DLD1 (cell line): ENCODE results near the gene RPLP2.

Experiments used
- in situ Hi-C: cut with HindIII; loops from 2 replicates; pipeline ENCODE4 v1.10.0; 2017; ENCODE audit warnings: low sequenced_read_pairs

Gene RPLP2

DNA sequence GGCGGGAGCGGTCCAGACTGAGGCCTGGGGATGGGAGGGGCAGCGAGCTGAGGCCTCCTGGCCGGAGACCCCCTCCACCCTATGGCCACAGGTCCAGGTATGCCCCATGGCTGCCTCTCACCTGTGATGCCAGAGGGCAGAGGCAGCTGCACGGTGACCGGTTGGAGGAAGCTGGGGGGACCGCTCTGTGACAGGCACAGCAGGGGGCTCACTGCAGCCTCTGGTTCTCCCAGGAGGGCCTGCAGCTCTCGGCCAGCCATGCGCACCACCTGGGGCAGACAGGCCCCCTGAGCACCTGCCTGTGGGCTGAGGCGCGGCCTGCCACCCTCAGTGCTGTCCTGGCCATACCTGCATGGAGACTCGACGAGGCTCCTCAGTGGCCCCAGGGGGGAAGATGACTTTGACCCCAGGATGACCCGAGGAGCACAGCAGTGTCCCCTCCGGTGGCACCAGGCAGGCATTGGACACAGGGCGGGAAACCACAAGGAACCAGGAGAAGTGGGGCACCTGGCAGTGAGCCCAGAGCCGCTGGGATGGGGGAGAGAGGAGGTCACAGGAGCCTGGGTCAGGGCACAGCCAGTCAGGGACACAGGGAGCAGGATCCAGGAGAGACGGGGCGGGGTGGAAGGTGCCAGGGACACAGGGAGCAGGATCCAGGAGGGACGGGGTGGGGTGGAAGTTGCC, 8.5 kb upstream of the RPLP2 start:
- in situ Hi-C loops, result no loop called here

- in situ Hi-C loops, result no loop called here
These were observed 7.6 kb upstream of the RPLP2 start for GRCh38 chr11:802018-802617.

DNA sequence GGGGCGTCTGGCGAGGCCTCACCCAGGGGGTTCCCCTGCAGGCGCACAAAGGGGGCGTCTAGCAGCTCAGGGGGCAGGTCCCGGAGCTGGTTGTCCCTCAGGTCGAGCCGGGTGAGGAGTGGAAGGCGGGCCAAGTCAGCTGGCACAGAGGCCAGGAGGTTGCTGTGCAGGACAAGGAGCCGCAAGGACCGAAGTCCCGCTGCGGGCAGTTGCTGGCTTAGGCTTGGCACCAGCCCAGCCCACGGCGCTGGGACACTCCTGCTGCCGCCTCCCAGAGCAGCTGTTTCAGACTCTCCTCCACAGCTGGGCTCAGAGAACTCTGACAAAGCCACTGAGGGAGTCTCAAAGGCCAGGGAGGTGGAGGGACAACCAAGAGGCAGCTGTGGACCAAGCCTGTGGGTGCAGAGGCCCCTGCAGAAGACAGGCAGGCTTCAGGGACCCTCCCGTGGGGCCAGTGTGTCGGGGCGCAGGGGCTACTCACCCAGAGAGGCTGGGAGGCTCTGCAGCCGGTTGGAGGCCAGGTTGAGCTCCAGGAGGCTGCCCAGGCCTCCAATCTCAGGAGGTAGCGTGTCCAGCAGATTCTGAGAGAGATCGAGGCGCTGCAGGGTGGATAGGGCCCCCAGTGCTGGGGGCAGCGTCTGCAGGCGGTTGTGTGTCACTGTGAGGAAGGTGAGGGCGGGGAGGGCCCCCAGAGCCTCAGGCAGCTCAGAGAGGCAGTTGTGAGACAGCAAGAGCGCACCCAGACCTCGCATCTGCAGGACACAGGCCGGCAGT, 6.9 kb upstream of the RPLP2 start:
- in situ Hi-C loops, result no loop called here

DNA sequence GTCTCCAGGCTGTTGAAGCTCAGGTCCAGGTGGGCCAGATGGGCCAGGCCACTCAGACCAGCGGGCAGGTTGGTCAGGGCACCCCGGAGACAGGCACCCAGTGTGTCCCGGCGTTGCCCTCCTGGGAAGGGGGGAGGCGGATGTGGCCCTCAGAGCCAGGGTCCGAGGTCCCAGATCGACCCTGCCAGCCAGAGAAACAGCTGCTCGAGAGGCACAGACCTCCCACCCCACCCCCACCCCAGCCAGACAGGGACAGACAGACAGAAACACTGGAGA, 6.4 kb upstream of the RPLP2 start:
- in situ Hi-C loops, result no loop called here

- in situ Hi-C loops, result no loop called here
These were observed 5.8 kb upstream of the RPLP2 start for GRCh38 chr11:803770-804598.

DNA sequence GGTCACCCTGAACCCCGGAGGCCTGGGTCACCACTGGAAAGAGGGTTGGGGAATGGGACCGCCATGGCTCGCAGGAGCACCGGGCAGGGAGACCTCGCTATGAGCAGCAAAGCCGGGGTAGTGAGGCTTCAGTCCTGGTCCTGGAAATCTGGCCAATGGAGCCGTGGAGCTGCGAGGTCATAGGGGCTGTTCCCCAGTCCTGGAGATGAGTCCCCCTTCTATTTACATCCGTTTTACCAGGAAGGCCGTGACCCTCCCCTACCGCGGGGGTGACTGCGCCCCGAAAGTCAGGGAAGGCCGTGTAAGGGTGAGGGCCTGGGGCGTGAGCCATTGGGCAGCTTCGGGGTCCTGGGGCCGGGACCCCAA, 5.2 kb upstream of the RPLP2 start:
- in situ Hi-C loops, result no loop called here

- in situ Hi-C loops, result no loop called here
These were observed 1.1 kb upstream of the RPLP2 start for GRCh38 chr11:808427-809286.

GRCh38 chr11:810040-810567, 337 bp downstream of the RPLP2 start:
- in situ Hi-C loops, result no loop called here

DNA sequence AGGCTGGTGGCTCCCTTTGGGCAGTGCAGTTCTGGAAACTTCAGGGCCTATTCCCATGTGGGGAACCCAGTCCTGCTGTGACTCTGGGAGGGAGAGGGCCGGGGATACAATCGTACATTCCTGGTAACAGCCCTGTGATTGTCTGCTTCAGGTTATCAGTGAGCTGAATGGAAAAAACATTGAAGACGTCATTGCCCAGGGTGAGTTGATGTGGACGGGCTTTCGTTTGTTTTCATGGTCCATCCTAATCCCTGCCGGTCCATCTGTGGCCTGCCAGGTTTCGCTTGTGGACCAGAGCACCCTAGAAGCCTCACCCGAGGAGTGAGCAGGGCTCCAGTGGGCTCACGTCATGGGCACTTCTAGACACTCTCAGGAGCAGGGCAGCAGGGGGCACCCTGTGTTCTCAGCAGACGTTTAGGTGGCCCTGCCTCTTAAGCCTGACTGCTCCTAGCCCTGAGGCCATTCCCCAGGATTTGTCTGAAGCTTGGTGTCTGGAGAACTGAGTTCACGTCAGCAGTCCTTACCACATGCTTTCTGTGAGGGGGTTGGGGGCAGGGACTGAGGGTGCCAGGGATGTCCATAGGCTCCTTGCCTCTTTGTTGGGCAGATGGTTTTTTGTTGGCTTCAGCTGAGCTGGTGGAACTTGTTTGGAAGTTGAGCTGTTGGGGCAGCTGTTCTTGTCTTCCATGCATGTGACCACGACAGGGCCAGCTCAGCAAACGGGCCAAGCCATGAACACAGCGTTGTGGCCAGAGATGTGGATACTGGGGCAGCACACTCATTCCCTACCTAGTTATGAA, 1.9 kb downstream of the RPLP2 start:
- in situ Hi-C loops, result no loop called here

DNA sequence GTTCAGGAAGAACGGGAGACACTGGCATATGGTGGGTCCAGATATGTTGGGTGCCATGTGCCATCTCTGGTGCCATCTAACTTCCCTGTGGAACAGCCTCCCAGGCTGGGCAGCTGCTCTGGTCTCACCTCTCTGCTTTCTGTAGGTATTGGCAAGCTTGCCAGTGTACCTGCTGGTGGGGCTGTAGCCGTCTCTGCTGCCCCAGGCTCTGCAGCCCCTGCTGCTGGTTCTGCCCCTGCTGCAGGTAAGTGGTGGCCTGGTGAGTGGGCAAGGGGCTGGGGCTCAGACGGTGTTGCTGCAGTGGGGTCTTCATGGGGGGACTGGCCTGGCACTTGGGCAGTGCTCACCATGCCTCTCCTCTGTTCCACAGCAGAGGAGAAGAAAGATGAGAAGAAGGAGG, 2.6 kb downstream of the RPLP2 start:
- in situ Hi-C loops, result no loop called here

- in situ Hi-C loops, result no loop called here
These were observed 3.3 kb downstream of the RPLP2 start for GRCh38 chr11:813072-813455.

GRCh38 chr11:813456-814096, 3.8 kb downstream of the RPLP2 start:
- in situ Hi-C loops, result no loop called here

GRCh38 chr11:815675-816432, 6.1 kb downstream of the RPLP2 start:
- in situ Hi-C loops, result no loop called here

DNA sequence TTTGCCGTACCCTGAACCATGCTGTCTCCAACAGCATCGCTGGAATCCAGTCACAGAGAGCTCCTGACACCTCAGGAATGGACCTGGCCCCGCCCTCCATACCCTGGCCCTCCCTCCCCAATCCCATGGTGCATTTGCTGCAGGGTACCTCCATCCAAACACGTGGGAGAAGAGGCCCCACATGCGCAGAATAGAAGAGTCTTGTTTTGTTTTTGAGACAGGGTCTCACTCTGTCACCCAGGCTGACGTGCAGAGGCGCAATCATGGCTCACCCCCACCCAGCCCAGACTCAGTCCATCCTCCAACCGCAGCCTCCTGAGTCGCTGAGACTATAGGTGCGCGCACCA, 6.6 kb downstream of the RPLP2 start:
- in situ Hi-C loops, result no loop called here

- in situ Hi-C loops, result no loop called here
These were observed 8.8 kb downstream of the RPLP2 start, which contains the start of gene PNPLA2 for GRCh38 chr11:818396-819128. PNPLA2 (plus strand) TSS chr11:818914; CDS start chr11:819719, 805 bp downstream.

DNA sequence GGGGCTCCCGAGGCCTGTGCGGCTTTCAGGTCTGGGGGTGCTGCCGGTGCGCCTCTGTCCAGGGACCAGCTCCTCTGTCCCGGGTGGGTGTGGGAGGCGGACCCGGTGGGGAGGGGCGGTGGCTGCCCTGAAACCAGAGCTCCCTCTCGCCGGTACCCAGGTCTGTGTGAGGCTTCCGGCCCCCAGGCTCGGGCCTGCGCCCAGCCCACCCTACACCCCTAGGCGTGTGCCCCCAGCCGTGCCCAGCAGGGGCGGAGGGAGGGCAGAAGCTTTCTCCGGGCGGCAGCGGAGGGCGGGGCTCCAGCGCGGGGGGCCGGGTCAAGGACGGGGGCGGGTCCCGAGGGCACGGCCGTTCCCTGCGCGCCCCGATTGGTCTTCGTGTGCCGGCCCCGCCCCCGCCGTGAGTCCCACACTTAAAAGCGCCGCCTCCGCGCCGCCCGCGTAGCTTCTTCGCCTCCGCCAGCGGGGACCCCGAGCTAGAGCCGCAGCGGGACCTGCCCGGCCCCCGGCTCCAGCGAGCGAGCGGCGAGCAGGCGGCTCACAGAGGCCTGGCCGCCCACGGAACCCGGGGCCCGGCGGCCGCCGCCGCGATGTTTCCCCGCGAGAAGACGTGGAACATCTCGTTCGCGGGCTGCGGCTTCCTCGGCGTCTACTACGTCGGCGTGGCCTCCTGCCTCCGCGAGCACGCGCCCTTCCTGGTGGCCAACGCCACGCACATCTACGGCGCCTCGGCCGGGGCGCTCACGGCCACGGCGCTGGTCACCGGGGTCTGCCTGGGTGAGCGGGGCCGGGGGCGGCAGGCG, 9.6 kb downstream of the RPLP2 start:
- in situ Hi-C loops, result no loop called here
